ENCODE measurements around the gene IGFN1.

Gene IGFN1

GRCh38 chr1:201207046-201207445 is 16.4 kb downstream of the IGFN1 start:
- TF ChIP-seq CTCF (IDR thresholded peaks at IDR 0.05), result no peak
- H3K4me1 Mint-ChIP-seq, result peaks cover 11% of the 10 kb centered on the region
- no peaks in the 10 kb centered on the region for H3K36me3 Mint-ChIP-seq (ENCODE audit: low read depth)

GRCh38 chr1:201208236-201208635 is 17.6 kb downstream of the IGFN1 start:
- no peaks in the 10 kb centered on the region for H3K9me3 Mint-ChIP-seq
- peaks cover 63% of the 10 kb centered on the region for H3K27me3 Mint-ChIP-seq (ENCODE audit: low read depth, poor library complexity)
- no peak for DNase-seq
- no peak overlapping the region for H3K27ac Mint-ChIP-seq
- peaks cover 11% of the 10 kb centered on the region for H3K4me1 Mint-ChIP-seq
- no peak overlapping the region for H3K4me3 Mint-ChIP-seq
- H3K36me3 Mint-ChIP-seq (ENCODE audit: low read depth), result no peaks in the 10 kb centered on the region
- TF ChIP-seq CTCF (IDR thresholded peaks at IDR 0.05), result no peak

More at GRCh38 chr1:201207046-201207445, 16.4 kb downstream of the IGFN1 start:
- H3K4me3 Mint-ChIP-seq, result no peak overlapping the region
- DNase-seq, result no peak
- H3K27ac Mint-ChIP-seq, result no peak overlapping the region
- H3K27me3 Mint-ChIP-seq (ENCODE audit: low read depth, poor library complexity), result peaks cover 60% of the 10 kb centered on the region
- no peaks in the 10 kb centered on the region for H3K9me3 Mint-ChIP-seq

GRCh38 chr1:201212056-201212455 is 21.4 kb downstream of the IGFN1 start:
- Mint-ChIP-seq H3K36me3 (ENCODE audit: low read depth) (no peaks in the 10 kb centered on the region), H3K4me1 (peaks cover 10% of the 10 kb centered on the region), H3K9me3 (no peaks in the 10 kb centered on the region), H3K4me3 (no peak overlapping the region), H3K27ac (no peak overlapping the region), H3K27me3 (ENCODE audit: low read depth, poor library complexity) (peaks cover 50% of the 10 kb centered on the region)
- DNase-seq, result no peak
- TF ChIP-seq CTCF (IDR thresholded peaks at IDR 0.05), result no peak

- Mint-ChIP-seq H3K27me3 (ENCODE audit: low read depth, poor library complexity) (peaks cover 49% of the 10 kb centered on the region), H3K36me3 (ENCODE audit: low read depth) (no peaks in the 10 kb centered on the region), H3K27ac (no peak overlapping the region), H3K4me1 (peaks cover 10% of the 10 kb centered on the region), H3K9me3 (no peaks in the 10 kb centered on the region), H3K4me3 (no peak overlapping the region)
- no peak for TF ChIP-seq CTCF (IDR thresholded peaks at IDR 0.05)
- DNase-seq, result no peak
Measured at GRCh38 chr1:201212461-201213055, 21.9 kb downstream of the IGFN1 start.

GRCh38 chr1:201213106-201213770 is 22.6 kb downstream of the IGFN1 start:
- no peak for DNase-seq
- no peak overlapping the region for H3K4me3 Mint-ChIP-seq
- peaks cover 50% of the 10 kb centered on the region for H3K27me3 Mint-ChIP-seq (ENCODE audit: low read depth, poor library complexity)
- H3K9me3 Mint-ChIP-seq, result no peaks in the 10 kb centered on the region
- H3K36me3 Mint-ChIP-seq (ENCODE audit: low read depth), result no peaks in the 10 kb centered on the region
- H3K4me1 Mint-ChIP-seq, result peaks cover 13% of the 10 kb centered on the region
- TF ChIP-seq CTCF (IDR thresholded peaks at IDR 0.05), result no peak
- no peak overlapping the region for H3K27ac Mint-ChIP-seq

- Mint-ChIP-seq H3K27ac (no peak overlapping the region), H3K4me1 (peaks cover 13% of the 10 kb centered on the region), H3K36me3 (ENCODE audit: low read depth) (no peaks in the 10 kb centered on the region), H3K27me3 (ENCODE audit: low read depth, poor library complexity) (peaks cover 47% of the 10 kb centered on the region), H3K4me3 (no peak overlapping the region), H3K9me3 (no peaks in the 10 kb centered on the region)
- no peak for DNase-seq
- TF ChIP-seq CTCF (IDR thresholded peaks at IDR 0.05), result no peak
Measured at GRCh38 chr1:201213926-201214325, 23.3 kb downstream of the IGFN1 start.
